MM.1S (cell line): ENCODE results near the gene BCL11A.

Experiments
- DNase-seq: peaks from one replicate; pipeline ENCODE4 v3.0.0-alpha.2; 2015
- H2AFZ ChIP-seq: fragments of 300-600 bp; sonication (generic); 2 replicates; pipeline ENCODE4 v1.6.0; 2016; ENCODE audit warnings: antibody characterized with exemption, low read length
- H3F3A ChIP-seq: fragments of 300-600 bp; sonication (generic); 2 replicates; pipeline ENCODE4 v1.6.1; 2016; ENCODE audit warnings: mild to moderate bottlenecking, antibody characterized with exemption, low read length, moderate library complexity, mixed read lengths; ENCODE audit not compliant: insufficient read depth
- H3K27ac ChIP-seq: fragments of 300-600 bp; sonication (generic); 2 replicates; pipeline ENCODE4 v1.5.1; 2016; ENCODE audit warnings: mild to moderate bottlenecking, low read length
- H3K27me3 ChIP-seq: fragments of 300-600 bp; sonication (generic); replicated peaks from 2 replicates; pipeline ENCODE4 v1.6.0; 2016; ENCODE audit warnings: low read length; ENCODE audit not compliant: insufficient read depth
- H3K36me3 ChIP-seq: fragments of 300-600 bp; sonication (generic); replicated peaks from 2 replicates; pipeline ENCODE4 v1.6.1; 2016; ENCODE audit warnings: mild to moderate bottlenecking, low read length, mixed read lengths; ENCODE audit not compliant: insufficient read depth
- H3K4me1 ChIP-seq: fragments of 300-600 bp; sonication (generic); 2 replicates; pipeline ENCODE4 v1.6.1; 2016; ENCODE audit warnings: low read length, mixed read lengths
- H3K4me2 ChIP-seq: fragments of 300-600 bp; sonication (generic); 2 replicates; pipeline ENCODE4 v1.6.0; 2016; ENCODE audit warnings: low read depth, low read length
- H3K4me3 ChIP-seq: fragments of 300-600 bp; sonication (generic); 2 replicates; pipeline ENCODE4 v1.5.1; 2016; ENCODE audit warnings: low read length, mixed read lengths
- H3K79me2 ChIP-seq: fragments of 300-600 bp; sonication (generic); 2 replicates; pipeline ENCODE4 v1.6.1; 2016; ENCODE audit warnings: mixed run types, low read length, mixed read lengths
- H3K9ac ChIP-seq: fragments of 300-600 bp; sonication (generic); 2 replicates; pipeline ENCODE4 v1.6.1; 2016; ENCODE audit warnings: low read length, mixed read lengths
- H3K9me2 ChIP-seq: fragments of 300-600 bp; sonication (generic); replicated peaks from 2 replicates; pipeline ENCODE4 v1.6.1; 2016; ENCODE audit warnings: mild to moderate bottlenecking, low read length, mixed read lengths; ENCODE audit not compliant: insufficient read depth
- H3K9me3 ChIP-seq: fragments of 300-600 bp; sonication (generic); replicated peaks from 2 replicates; pipeline ENCODE4 v1.6.1; 2016; ENCODE audit warnings: mild to moderate bottlenecking, low read length, mixed read lengths; ENCODE audit not compliant: insufficient read depth
- H4K20me1 ChIP-seq: fragments of 300-600 bp; sonication (generic); 2 replicates; pipeline ENCODE4 v1.6.1; 2016; ENCODE audit warnings: mild to moderate bottlenecking, low read length, moderate library complexity, mixed read lengths; ENCODE audit not compliant: insufficient read depth
- CTCF ChIP-seq: fragments of 300-600 bp; sonication (generic); IDR thresholded peaks from 2 replicates; pipeline ENCODE4 v1.5.1; 2016; ENCODE audit warnings: antibody characterized with exemption, low read length, mixed read lengths
- EZH2 ChIP-seq: fragments of 300-600 bp; sonication (generic); optimal IDR thresholded peaks from 2 replicates; pipeline ENCODE3; 2017; ENCODE audit warnings: low read depth, mild to moderate bottlenecking, antibody characterized with exemption, low read length, mixed read lengths
- EZH2phosphoT487 ChIP-seq: fragments of 300-600 bp; sonication (generic); IDR thresholded peaks from 2 replicates; pipeline ENCODE4 v1.6.1; 2018; ENCODE audit warnings: antibody characterized with exemption, low read length

The BCL11A gene

DNA sequence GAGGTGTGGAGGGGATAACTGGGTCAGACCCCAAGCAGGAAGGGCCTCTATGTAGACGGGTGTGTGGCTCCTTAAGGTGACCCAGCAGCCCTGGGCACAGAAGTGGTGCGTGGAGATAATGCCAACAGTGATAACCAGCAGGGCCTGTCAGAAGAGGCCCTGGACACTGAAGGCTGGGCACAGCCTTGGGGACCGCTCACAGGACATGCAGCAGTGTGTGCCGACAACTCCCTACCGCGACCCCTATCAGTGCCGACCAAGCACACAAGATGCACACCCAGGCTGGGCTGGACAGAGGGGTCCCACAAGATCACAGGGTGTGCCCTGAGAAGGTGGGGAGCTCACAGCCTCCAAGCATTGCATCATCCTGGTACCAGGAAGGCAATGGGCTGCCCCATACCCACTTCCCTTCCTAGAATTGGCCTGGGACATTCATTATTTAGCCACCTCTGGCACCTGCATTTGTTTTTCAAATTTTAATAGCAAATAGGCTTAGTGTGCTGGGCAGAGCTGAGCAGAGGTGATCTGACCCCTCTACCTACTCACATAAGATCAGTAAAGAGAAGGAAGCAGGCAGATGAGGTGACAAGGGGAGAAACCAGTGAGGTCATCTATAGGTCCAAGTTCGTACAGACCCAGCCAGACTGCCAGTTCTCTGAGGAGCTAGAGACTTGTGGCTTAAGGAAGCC is 55.2 kb downstream of the BCL11A start:
- Histone ChIP-seq H3K9ac (no peak overlapping the region), H3K27ac (no peak overlapping the region)

GRCh38 chr2:60497500-60497899 is 56.0 kb downstream of the BCL11A start:
- Histone ChIP-seq H3K27ac (no peak overlapping the region), H3K4me2 (no peak overlapping the region), H2AFZ (no peak overlapping the region), H3K36me3 (no peaks in the 10 kb centered on the region), H3K79me2 (no peaks in the 10 kb centered on the region), H3F3A (no peaks in the 10 kb centered on the region), H3K9ac (no peak overlapping the region), H3K27me3 (no peaks in the 10 kb centered on the region), H3K9me2 (no peaks in the 10 kb centered on the region), H3K4me3 (no peak overlapping the region), H3K4me1 (no peaks in the 10 kb centered on the region), H4K20me1 (no peaks in the 10 kb centered on the region), H3K9me3 (no peaks in the 10 kb centered on the region)
- TF ChIP-seq CTCF (no peak), EZH2 (no peak), EZH2phosphoT487 (no peak)
- no peak for DNase-seq

More for the DNA sequence above, 55.2 kb downstream of the BCL11A start:
- H3K79me2 ChIP-seq = no peaks in the 10 kb centered on the region
- no peak for DNase-seq
- TF ChIP-seq CTCF (no peak), EZH2phosphoT487 (no peak), EZH2 (no peak)
- no peaks in the 10 kb centered on the region for H3K4me1 ChIP-seq
- no peaks in the 10 kb centered on the region for H3K36me3 ChIP-seq
- no peaks in the 10 kb centered on the region for H4K20me1 ChIP-seq
- no peaks in the 10 kb centered on the region for H3K9me3 ChIP-seq
- no peaks in the 10 kb centered on the region for H3K27me3 ChIP-seq
- H3K9me2 ChIP-seq = no peaks in the 10 kb centered on the region
- no peak overlapping the region for H3K4me2 ChIP-seq
- H3K4me3 ChIP-seq = no peak overlapping the region
- no peaks in the 10 kb centered on the region for H3F3A ChIP-seq
- no peak overlapping the region for H2AFZ ChIP-seq

DNA sequence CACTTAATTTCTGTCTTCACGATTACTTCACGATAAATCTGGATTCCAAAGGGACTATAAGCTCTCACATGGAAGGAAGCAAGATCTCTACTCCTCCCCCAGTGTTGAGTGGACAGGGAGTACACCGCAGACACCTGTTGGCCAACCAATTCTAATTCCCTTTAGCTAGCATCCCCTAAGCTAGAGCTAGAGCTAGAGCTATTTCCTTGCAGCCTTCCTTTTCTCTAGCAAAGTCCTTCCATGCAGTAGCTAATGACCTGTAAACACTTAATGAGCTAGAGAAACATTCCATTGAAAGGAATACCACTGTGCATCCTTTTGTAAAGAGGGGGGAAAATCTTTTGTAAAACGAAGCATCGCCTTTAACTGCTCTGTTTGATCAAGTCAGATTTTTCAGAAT is 56.5 kb downstream of the BCL11A start:
- Histone ChIP-seq H3K4me1 (no peaks in the 10 kb centered on the region), H2AFZ (no peak overlapping the region), H3K27me3 (no peaks in the 10 kb centered on the region), H3K9ac (no peak overlapping the region), H3K27ac (no peak overlapping the region), H4K20me1 (no peaks in the 10 kb centered on the region), H3K9me2 (no peaks in the 10 kb centered on the region), H3K4me2 (no peak overlapping the region), H3K79me2 (no peaks in the 10 kb centered on the region), H3K4me3 (no peak overlapping the region), H3K36me3 (no peaks in the 10 kb centered on the region), H3K9me3 (no peaks in the 10 kb centered on the region), H3F3A (no peaks in the 10 kb centered on the region)
- TF ChIP-seq EZH2phosphoT487 (no peak), CTCF (no peak), EZH2 (no peak)
- DNase-seq = no peak
